B cell (primary cell): ENCODE results near the gene FBRS. TPM values are rescaled to one million over a fixed set of nuclear protein-coding genes. Genes with fewer than 3 reads are reported as not detected.

Experiments used
- ATAC-seq: fragments of 200-7000 bp; cut with Tn5 transposase; one replicate; pipeline ENCODE4 v1.10.0; 2021; ENCODE audit warnings: low read depth, mild to moderate bottlenecking, moderate number of reproducible peaks, moderate library complexity
- CTCF ChIA-PET: fragments of 350-600 bp; sonication (Branson Sonifier 250); formaldehyde crosslinking; loops from one replicate; lab custom pipeline; 2021; ENCODE audit warnings: antibody characterized with exemption, inconsistent platforms; lab: Charles Lee
- POLR2A ChIA-PET: fragments of 350-600 bp; sonication (Branson Sonifier 250); formaldehyde crosslinking; loops from one replicate; lab custom pipeline; 2021; ENCODE audit warnings: antibody characterized with exemption; lab: Charles Lee
- DNase-seq: peaks from one replicate; pipeline ENCODE4 v3.0.0; 2013
- H2AFZ ChIP-seq: 2 replicates; pipeline ENCODE4 v1.6.1; 2012; ENCODE audit warnings: mild to moderate bottlenecking, low read depth, low read length; ENCODE audit not compliant: insufficient read depth, poor library complexity, severe bottlenecking
- H3K27ac ChIP-seq, 2 donors: 1 replicate in 1 of 2; 2 replicates in 1 of 2; pipeline ENCODE4 v1.5.1; 2012 to 2013; ENCODE audit warnings: low read length in 2 of 2, mild to moderate bottlenecking in 2 of 2, moderate library complexity in 1 of 2
- H3K27me3 ChIP-seq, 4 experiments: fragments of 200-600 bp in 1 of 4; sonication (generic) in 1 of 4; replicated peaks in 1 of 4; 1 replicate in 2 of 4; 2 replicates in 2 of 4; pipeline versions ENCODE4 v1.6.1 to v1.7.0; 2013 to 2016; ENCODE audit warnings: low read length in 3 of 4, mild to moderate bottlenecking in 2 of 4, mixed read lengths in 1 of 4, moderate library complexity in 1 of 4; ENCODE audit not compliant: insufficient read depth in 4 of 4, control insufficient read depth in 3 of 4; ENCODE audit errors: control extremely low read depth in 1 of 4
- H3K36me3 ChIP-seq, 2 experiments: replicated peaks in 1 of 2; 1 replicate in 1 of 2; 2 replicates in 1 of 2; pipeline versions ENCODE4 v1.6.1 to v1.7.1; 2013; ENCODE audit warnings: low read length in 1 of 2; ENCODE audit not compliant: insufficient read depth in 2 of 2, control insufficient read depth in 1 of 2; ENCODE audit errors: control extremely low read depth in 1 of 2, extremely low read depth in 1 of 2
- H3K4me1 ChIP-seq, 2 donors: fragments of 200-600 bp in 1 of 2; sonication (generic) in 1 of 2; 1 replicate in 1 of 2; 2 replicates in 1 of 2; pipeline versions ENCODE4 v1.5.1 to v1.6.1; 2013 to 2017; ENCODE audit warnings: low read length in 2 of 2; ENCODE audit not compliant: control insufficient read depth in 2 of 2, insufficient read depth in 2 of 2
- H3K4me2 ChIP-seq: replicated peaks from 2 replicates; pipeline ENCODE3; 2012; ENCODE audit warnings: mild to moderate bottlenecking, low read depth, low read length; ENCODE audit not compliant: poor library complexity, severe bottlenecking
- H3K4me3 ChIP-seq, 5 experiments: fragments of 200-600 bp in 1 of 5; sonication (generic) in 1 of 5; 1 replicate in 3 of 5; 2 replicates in 2 of 5; pipeline versions ENCODE4 v1.5.1 to v1.7.0; 2011 to 2016; ENCODE audit warnings: low read length in 4 of 5, mild to moderate bottlenecking in 4 of 5, low read depth in 2 of 5, control low read depth in 1 of 5, moderate library complexity in 1 of 5; ENCODE audit not compliant: insufficient read depth in 1 of 5; ENCODE audit errors: control extremely low read depth in 1 of 5, extremely low read depth in 1 of 5
- H3K79me2 ChIP-seq: fragments of 200-600 bp; sonication (generic); one replicate; pipeline ENCODE4 v1.6.0; 2016; ENCODE audit warnings: low read length; ENCODE audit not compliant: control insufficient read depth, insufficient read depth
- H3K9ac ChIP-seq: fragments of 200-600 bp; sonication (generic); 2 replicates; pipeline ENCODE4 v1.6.1; 2017; ENCODE audit warnings: mild to moderate bottlenecking, low read length, moderate library complexity
- H3K9me3 ChIP-seq, 3 donors: one replicate each; pipeline versions ENCODE4 v1.6.1 to v1.7.1; 2013; ENCODE audit warnings: low read length in 2 of 3; ENCODE audit not compliant: control insufficient read depth in 2 of 3, insufficient read depth in 1 of 3; ENCODE audit errors: control extremely low read depth in 1 of 3
- H4K20me1 ChIP-seq: 2 replicates; pipeline ENCODE4 v1.6.0; 2012; ENCODE audit warnings: mild to moderate bottlenecking, low read length; ENCODE audit not compliant: insufficient read depth, control insufficient read depth, poor library complexity, severe bottlenecking
- H3K27ac Mint-ChIP-seq: one replicate; pipeline ENCODE4 v1.8.0; 2021; ENCODE audit warnings: mixed read lengths
- H3K27me3 Mint-ChIP-seq: one replicate; pipeline ENCODE4 v1.8.0; 2021; ENCODE audit warnings: mixed read lengths
- H3K4me1 Mint-ChIP-seq: one replicate; pipeline ENCODE4 v1.8.0; 2021; ENCODE audit warnings: mixed read lengths
- H3K4me3 Mint-ChIP-seq: one replicate; pipeline ENCODE4 v1.8.0; 2021; ENCODE audit warnings: mixed read lengths
- H3K9me3 Mint-ChIP-seq: one replicate; pipeline ENCODE4 v1.8.0; 2022; ENCODE audit warnings: mixed read lengths; ENCODE audit not compliant: insufficient read depth
- CTCF ChIP-seq: fragments of 200-600 bp; IDR thresholded peaks from one replicate; pipeline ENCODE4 v1.8.0; 2022; ENCODE audit warnings: antibody characterized with exemption, mild to moderate bottlenecking
- EZH2 ChIP-seq: IDR thresholded peaks from 2 replicates; pipeline ENCODE4 v1.6.1; 2012; ENCODE audit warnings: borderline replicate concordance, low read depth, mild to moderate bottlenecking, moderate library complexity, low read length; ENCODE audit not compliant: insufficient read depth, poor library complexity, severe bottlenecking
- WGBS: methylation state at CpG from one replicate; pipeline ENCODE4 v1.1.5; 2013; ENCODE audit warnings: missing lambda C conversion rate; ENCODE audit not compliant: insufficient coverage; 5-methylcytosine and 5-hydroxymethylcytosine counted together
- intact Hi-C: fragments of 100-400 bp; cut with micrococcal nuclease; formaldehyde crosslinking; loops from one replicate; pipeline ENCODE4 v1.10.0; 2022
- polyA plus RNA-seq: library from polyadenylated mRNA; depleted of rRNA; stranded (reverse); fragments of >200 nt; gene quantifications from 2 replicates; pipeline ENCODE4 v1.2.3, GENCODE V29; 2012
- total RNA-seq, 2 donors: library from RNA; stranded (reverse); fragments of 120-200 nt in 1 of 2; gene quantifications; 1 replicate in 1 of 2; 2 replicates in 1 of 2; pipeline versions ENCODE4 v1.2.3 to v1.2.4, GENCODE V29; 2013 to 2022

FBRS gene
- total and polyA plus RNA-seq, 2 donors (not counting 1 experiment from before 2014, with no cell fraction given), result 68.3 to 194 TPM

GRCh38 chr16:30665155-30665829 is 7.1 kb downstream of the FBRS start:
- Histone ChIP-seq H3K36me3 (peaks cover 3 to 89% of the 10 kb centered on the region in 2 experiments), H3K27me3 (no peaks in the 10 kb centered on the region), H4K20me1 (peaks cover 99% of the 10 kb centered on the region), H3K4me1 (peaks cover 20 to 32% of the 10 kb centered on the region in 2 donors), H3K79me2 (peaks cover 43% of the 10 kb centered on the region), H3K4me3 (no peak overlapping the region), H3K4me2 (no peak overlapping the region), H3K9me3 (no peaks in the 10 kb centered on the region), H2AFZ (no peak overlapping the region), H3K9ac (no peak overlapping the region), H3K27ac (no peak overlapping the region)
- no peak for TF ChIP-seq CTCF
- no peak for TF ChIP-seq EZH2
- 98% methylated on average over 17 of the region's 22 CpGs for WGBS
- ChIA-PET POLR2A (no interaction called here), CTCF (interaction anchor here (0.8 to 1.5 kb wide), 2 partner anchors 14 to 29 kb away, joined by 3 to 7 read pairs; partner anchors contain the start of gene PRR14)
- Mint-ChIP-seq H3K4me1 (peaks cover 32% of the 10 kb centered on the region), H3K9me3 (no peaks in the 10 kb centered on the region), H3K4me3 (no peak overlapping the region), H3K27ac (no peak overlapping the region), H3K27me3 (no peaks in the 10 kb centered on the region)
- no peak for ATAC-seq
- DNase-seq, result no peak
- intact Hi-C loops, result no loop called here

- TF ChIP-seq EZH2 (no peak), CTCF (no peak)
- DNase-seq (no peak), ATAC-seq (no peak)
- Mint-ChIP-seq H3K27me3 (no peaks in the 10 kb centered on the region), H3K27ac (no peak overlapping the region), H3K4me1 (peaks cover 28% of the 10 kb centered on the region), H3K9me3 (no peaks in the 10 kb centered on the region), H3K4me3 (no peak overlapping the region)
- H3K4me2 ChIP-seq, result no peak overlapping the region
- 100% methylated on average over 4 of the region's 4 CpGs for WGBS
- no peak overlapping the region for H3K4me3 ChIP-seq
- H3K36me3 ChIP-seq, result peaks cover 3 to 94% of the 10 kb centered on the region in 2 experiments
- ChIA-PET CTCF (interaction anchor here (0.8 to 1.5 kb wide), 2 partner anchors 15 to 28 kb away, joined by 3 to 7 read pairs; partner anchors contain the start of gene PRR14), POLR2A (no interaction called here)
- H3K4me1 ChIP-seq, result peaks cover 14 to 27% of the 10 kb centered on the region in 2 donors
- H3K79me2 ChIP-seq, result peaks cover 38% of the 10 kb centered on the region
- no peak overlapping the region for H2AFZ ChIP-seq
- peaks cover 97% of the 10 kb centered on the region for H4K20me1 ChIP-seq
- H3K27ac ChIP-seq, result no peak overlapping the region
- H3K27me3 ChIP-seq, result no peaks in the 10 kb centered on the region
- H3K9me3 ChIP-seq, result no peaks in the 10 kb centered on the region
- intact Hi-C loops, result no loop called here
- no peak overlapping the region for H3K9ac ChIP-seq
Observed at GRCh38 chr16:30665830-30666190, 7.6 kb downstream of the FBRS start.
